Measurements from ENCODE around the gene FOXJ3. TPM values are rescaled to one million over a fixed set of nuclear protein-coding genes. Genes with fewer than 3 reads are reported as not detected.

Gene FOXJ3
- total and polyA plus RNA-seq, 2 of the 8 experiments (the other 6 are each of a cell fraction or from before 2014, with no cell fraction given): 48.6 to 51.9 TPM

DNA sequence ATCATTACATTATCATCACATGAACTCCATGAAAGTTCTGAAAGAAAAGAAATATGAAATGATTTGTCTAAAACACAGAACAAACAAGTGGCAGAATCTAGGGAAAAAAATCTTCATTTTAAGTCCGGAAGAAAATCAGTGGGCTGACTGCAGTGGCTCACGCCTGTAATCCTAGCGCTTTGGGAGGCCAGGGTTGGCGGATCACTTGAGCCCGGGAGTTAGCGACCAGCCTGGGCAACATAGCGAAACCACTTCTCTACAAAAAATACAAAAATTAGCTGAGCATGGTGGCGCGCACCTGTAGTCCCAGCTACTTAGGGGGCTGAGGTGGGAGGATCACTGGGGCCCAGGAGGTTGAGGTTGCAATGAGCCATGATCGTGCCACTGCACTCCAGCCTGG, 4.8 kb downstream of the FOXJ3 start:
- WGBS, 2 experiments (ENCODE audit: extremely low coverage in 1 of 2, insufficient coverage in 1 of 2, insufficient read length in 1 of 2, insufficient replicate concordance in 2 of 2, low coverage in 1 of 2, low lambda C conversion rate in 2 of 2, missing lambda C conversion rate in 1 of 2): 97% methylated on average over 10 of the region's 10 CpGs; no CpG with 5 or more reads in 1 of the 2 experiments
- Histone ChIP-seq H3K18ac (ENCODE audit: extremely low read depth, low read length) (no peak overlapping the region), H2BK12ac (ENCODE audit: low read depth, low read length) (no peak overlapping the region), H4K91ac (replicated peaks; ENCODE audit: insufficient read length, low read length) (no peak overlapping the region), H2BK5ac (ENCODE audit: low read depth, low read length) (no peak overlapping the region), H4K20me1 (replicated peaks in 1 of 2; ENCODE audit: control insufficient read depth in 1 of 2, insufficient read depth in 2 of 2, low read length in 2 of 2) (peaks cover 7 to 27% of the 10 kb centered on the region in 2 experiments), H2BK20ac (ENCODE audit: low read length) (no peak overlapping the region), H4K5ac (ENCODE audit: insufficient read length, low read depth, low read length) (no peak overlapping the region), H2BK120ac (replicated peaks; ENCODE audit: low read depth, low read length) (no peak overlapping the region), H3K4me3 (ENCODE audit: extremely low read depth in 1 of 4, insufficient read depth in 2 of 4, low read depth in 3 of 4, low read length in 4 of 4) (no peak overlapping the region), H3K9me3 (ENCODE audit: insufficient read depth in 2 of 2, low read depth in 1 of 2, low read length in 1 of 2) (no peaks in the 10 kb centered on the region), H3K27ac (ENCODE audit: low read depth, low read length) (no peak overlapping the region), H3K56ac (replicated peaks; ENCODE audit: insufficient read length, low read depth, low read length) (no peak overlapping the region), H2AK5ac (ENCODE audit: low read depth, low read length) (no peak overlapping the region), H3K27me3 (replicated peaks in 1 of 4; ENCODE audit: control insufficient read depth in 3 of 4, extremely low read depth in 1 of 4, insufficient read depth in 3 of 4, low read length in 3 of 4) (no peaks in the 10 kb centered on the region), H4K8ac (ENCODE audit: extremely low read depth, insufficient read depth, low read length) (no peak overlapping the region), H3K4me1 (replicated peaks in 1 of 4; ENCODE audit: control insufficient read depth in 3 of 4, insufficient read depth in 4 of 4, low read length in 3 of 4) (no peaks in the 10 kb centered on the region; a peak in 3 of 7 replicates), H2AFZ (ENCODE audit: low read length) (no peak overlapping the region), H2BK15ac (ENCODE audit: low read length) (no peak overlapping the region), H3K79me2 (ENCODE audit: control insufficient read depth in 1 of 2, insufficient read depth in 2 of 2, low read length in 2 of 2) (peaks cover 61 to 93% of the 10 kb centered on the region in 2 experiments), H3K23ac (ENCODE audit: insufficient read length) (no peak overlapping the region), H3K79me1 (ENCODE audit: low read depth, low read length) (0 out of 2 replicates have a peak, but pooled peaks cover 2% of the 10 kb centered on the region), H3K36me3 (ENCODE audit: control insufficient read depth in 2 of 4, insufficient read depth in 4 of 4, low read length in 3 of 4) (no peaks in the 10 kb centered on the region), H3K9ac (replicated peaks in 1 of 4; ENCODE audit: extremely low read depth in 1 of 4, low read depth in 3 of 4, low read length in 3 of 4) (no peak overlapping the region), H3K4ac (replicated peaks; ENCODE audit: insufficient read length, low read depth, low read length) (no peak overlapping the region), H3K23me2 (ENCODE audit: low read depth, low read length) (peaks cover 4% of the 10 kb centered on the region; the same call in 1 of the 2 replicates), H3K4me2 (ENCODE audit: insufficient read depth in 1 of 2, low read depth in 2 of 2, low read length in 2 of 2) (no peak overlapping the region), H3K14ac (ENCODE audit: insufficient read length) (no peak overlapping the region)
- DNase-seq (ENCODE audit: low read depth in 1 of 2, low spot score in 2 of 2) (no peak), FAIRE-seq (no peak)
- CTCF ChIA-PET (ENCODE audit: partially characterized antibody): no interaction called here
- POLR2A ChIA-PET (ENCODE audit: partially characterized antibody): interaction anchor here (1.1 to 1.5 kb wide), 3 partner anchors 9 to 157 kb away, joined by 3 to 4 read pairs (median 4); no protein-coding TSS in a partner anchor
- TF ChIP-seq BRCA1 (IDR thresholded peaks at IDR 0.05; ENCODE audit: low read depth, low read length) (no peak), KDM4A (IDR thresholded peaks at IDR 0.05; ENCODE audit: low read depth, low read length, severe bottlenecking) (no peak), RNF2 (IDR thresholded peaks at IDR 0.05; ENCODE audit: borderline replicate concordance, low read depth, low read length, missing control alignments, poor library complexity, severe bottlenecking) (no peak), KDM1A (IDR thresholded peaks at IDR 0.05; ENCODE audit: borderline replicate concordance, low read length) (no peak), BACH1 (IDR thresholded peaks at IDR 0.05; ENCODE audit: low read length) (no peak), JUND (IDR thresholded peaks at IDR 0.05; ENCODE audit: low read length) (no peak), EP300 (IDR thresholded peaks at IDR 0.05; ENCODE audit: borderline replicate concordance in 1 of 2, low read depth in 2 of 2, low read length in 2 of 2) (no peak), EGR1 (IDR thresholded peaks at IDR 0.05; ENCODE audit: borderline replicate concordance, low read depth, low read length) (no peak), POU5F1 (IDR thresholded peaks at IDR 0.05; ENCODE audit: low read depth, low read length) (no peak), SIX5 (IDR thresholded peaks at IDR 0.05; ENCODE audit: low read depth, low read length) (no peak), SP2 (IDR thresholded peaks at IDR 0.05; ENCODE audit: low read length) (no peak)
- TF ChIP-seq, protein P1, sequence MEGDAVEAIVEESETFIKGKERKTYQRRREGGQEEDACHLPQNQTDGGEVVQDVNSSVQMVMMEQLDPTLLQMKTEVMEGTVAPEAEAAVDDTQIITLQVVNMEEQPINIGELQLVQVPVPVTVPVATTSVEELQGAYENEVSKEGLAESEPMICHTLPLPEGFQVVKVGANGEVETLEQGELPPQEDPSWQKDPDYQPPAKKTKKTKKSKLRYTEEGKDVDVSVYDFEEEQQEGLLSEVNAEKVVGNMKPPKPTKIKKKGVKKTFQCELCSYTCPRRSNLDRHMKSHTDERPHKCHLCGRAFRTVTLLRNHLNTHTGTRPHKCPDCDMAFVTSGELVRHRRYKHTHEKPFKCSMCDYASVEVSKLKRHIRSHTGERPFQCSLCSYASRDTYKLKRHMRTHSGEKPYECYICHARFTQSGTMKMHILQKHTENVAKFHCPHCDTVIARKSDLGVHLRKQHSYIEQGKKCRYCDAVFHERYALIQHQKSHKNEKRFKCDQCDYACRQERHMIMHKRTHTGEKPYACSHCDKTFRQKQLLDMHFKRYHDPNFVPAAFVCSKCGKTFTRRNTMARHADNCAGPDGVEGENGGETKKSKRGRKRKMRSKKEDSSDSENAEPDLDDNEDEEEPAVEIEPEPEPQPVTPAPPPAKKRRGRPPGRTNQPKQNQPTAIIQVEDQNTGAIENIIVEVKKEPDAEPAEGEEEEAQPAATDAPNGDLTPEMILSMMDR (IDR thresholded peaks at IDR 0.05; ENCODE audit: control extremely low read depth in 1 of 3, insufficient read depth in 1 of 3, low read depth in 1 of 3, low read length in 3 of 3): no peak

All from H1 (cell line).